Neural crest cell (in vitro differentiated cells): ENCODE results near the gene PHLDA2. TPM values are rescaled to one million over a fixed set of nuclear protein-coding genes. Genes with fewer than 3 reads are reported as not detected.
A peak's percentile ranks its signal among the peaks of the same experiment; 100 is the strongest.

Source experiments
- DNase-seq: peaks from one replicate; pipeline ENCODE4 v3.0.0; 2021; ENCODE audit warnings: low read depth, mixed read lengths, low spot score
- H3K27ac Mint-ChIP-seq: one replicate; pipeline ENCODE4 v1.8.0; 2021; ENCODE audit warnings: mild to moderate bottlenecking, mixed read lengths; ENCODE audit not compliant: unreplicated experiment
- H3K27me3 Mint-ChIP-seq: 2 replicates; pipeline ENCODE4 v1.8.0; 2021; ENCODE audit warnings: low read depth, mild to moderate bottlenecking, mixed read lengths
- H3K36me3 Mint-ChIP-seq: 2 replicates; pipeline ENCODE4 v1.8.0; 2021; ENCODE audit warnings: low read depth, mild to moderate bottlenecking, mixed read lengths
- H3K4me1 Mint-ChIP-seq: 2 replicates; pipeline ENCODE4 v1.8.0; 2021; ENCODE audit warnings: mixed read lengths
- H3K4me3 Mint-ChIP-seq: one replicate; pipeline ENCODE4 v1.8.0; 2021; ENCODE audit warnings: mild to moderate bottlenecking, mixed read lengths
- H3K9me3 Mint-ChIP-seq: 2 replicates; pipeline ENCODE4 v1.8.0; 2021; ENCODE audit warnings: mixed read lengths
- total RNA-seq: library from RNA; stranded (reverse); gene quantifications from 2 replicates; pipeline ENCODE4 v1.2.1, GENCODE V29; 2021
- TF ChIP-seq, protein P1 (sequence below): fragments of 200-600 bp; sonication (generic); conservative IDR thresholded peaks from 2 replicates; pipeline ENCODE4 v1.5.0; 2021; ENCODE audit warnings: antibody characterized with exemption, mild to moderate bottlenecking

PHLDA2 gene
- total RNA-seq, 1 donor from 2014 or later = 1.1 TPM

DNA sequence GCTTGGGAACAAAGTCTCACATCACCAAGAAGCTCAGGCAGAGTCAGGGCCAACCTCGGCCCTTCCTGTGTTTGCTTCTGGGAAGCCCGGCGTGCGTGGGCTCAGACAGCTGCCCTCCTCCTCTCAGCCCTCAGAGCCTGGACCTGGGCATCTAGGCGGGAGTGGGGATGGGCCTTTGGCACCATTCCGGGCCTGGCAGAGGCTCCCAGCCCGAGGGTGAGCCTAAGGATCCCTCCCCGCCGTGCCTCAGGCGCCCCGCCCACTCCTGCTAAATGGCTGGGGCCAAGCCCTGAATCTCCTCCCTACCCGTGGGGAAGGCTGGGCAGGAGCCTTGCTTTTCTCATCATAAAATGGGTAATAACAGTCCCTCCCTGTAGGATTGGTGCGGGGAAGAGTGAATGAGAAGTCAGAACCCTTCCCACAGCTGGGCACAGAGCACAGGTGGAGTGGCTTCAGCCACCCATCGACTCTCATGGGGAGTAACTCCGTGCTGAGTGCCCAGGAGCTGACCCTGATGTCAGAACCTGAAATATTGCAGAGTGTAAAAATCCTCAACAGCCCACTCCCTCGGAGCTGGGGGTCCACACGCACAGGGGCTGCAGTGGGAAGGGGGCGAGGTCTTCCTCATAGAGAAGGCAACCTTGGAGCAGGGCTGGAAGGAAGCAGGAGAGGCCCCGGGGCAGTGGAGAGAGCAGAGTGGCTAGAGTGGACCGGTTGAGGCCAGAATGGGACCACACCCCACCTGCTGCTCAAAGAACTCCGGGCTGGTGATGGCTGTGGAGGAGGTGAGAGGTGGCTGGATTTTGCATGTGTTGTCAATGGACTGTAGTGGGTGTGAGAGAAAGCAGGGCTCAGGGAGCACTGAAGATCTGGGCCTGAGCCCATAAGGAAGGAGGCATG is 24.8 kb downstream of the PHLDA2 start:
- Mint-ChIP-seq H3K27ac (no peak overlapping the region), H3K4me3 (peak overlapping the region; percentile 71), H3K27me3 (no peaks in the 10 kb centered on the region), H3K9me3 (peaks cover 6% of the 10 kb centered on the region), H3K36me3 (no peaks in the 10 kb centered on the region), H3K4me1 (peaks cover 19% of the 10 kb centered on the region)
- no peak for DNase-seq
- TF ChIP-seq, protein P1, sequence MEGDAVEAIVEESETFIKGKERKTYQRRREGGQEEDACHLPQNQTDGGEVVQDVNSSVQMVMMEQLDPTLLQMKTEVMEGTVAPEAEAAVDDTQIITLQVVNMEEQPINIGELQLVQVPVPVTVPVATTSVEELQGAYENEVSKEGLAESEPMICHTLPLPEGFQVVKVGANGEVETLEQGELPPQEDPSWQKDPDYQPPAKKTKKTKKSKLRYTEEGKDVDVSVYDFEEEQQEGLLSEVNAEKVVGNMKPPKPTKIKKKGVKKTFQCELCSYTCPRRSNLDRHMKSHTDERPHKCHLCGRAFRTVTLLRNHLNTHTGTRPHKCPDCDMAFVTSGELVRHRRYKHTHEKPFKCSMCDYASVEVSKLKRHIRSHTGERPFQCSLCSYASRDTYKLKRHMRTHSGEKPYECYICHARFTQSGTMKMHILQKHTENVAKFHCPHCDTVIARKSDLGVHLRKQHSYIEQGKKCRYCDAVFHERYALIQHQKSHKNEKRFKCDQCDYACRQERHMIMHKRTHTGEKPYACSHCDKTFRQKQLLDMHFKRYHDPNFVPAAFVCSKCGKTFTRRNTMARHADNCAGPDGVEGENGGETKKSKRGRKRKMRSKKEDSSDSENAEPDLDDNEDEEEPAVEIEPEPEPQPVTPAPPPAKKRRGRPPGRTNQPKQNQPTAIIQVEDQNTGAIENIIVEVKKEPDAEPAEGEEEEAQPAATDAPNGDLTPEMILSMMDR = no peak

DNA sequence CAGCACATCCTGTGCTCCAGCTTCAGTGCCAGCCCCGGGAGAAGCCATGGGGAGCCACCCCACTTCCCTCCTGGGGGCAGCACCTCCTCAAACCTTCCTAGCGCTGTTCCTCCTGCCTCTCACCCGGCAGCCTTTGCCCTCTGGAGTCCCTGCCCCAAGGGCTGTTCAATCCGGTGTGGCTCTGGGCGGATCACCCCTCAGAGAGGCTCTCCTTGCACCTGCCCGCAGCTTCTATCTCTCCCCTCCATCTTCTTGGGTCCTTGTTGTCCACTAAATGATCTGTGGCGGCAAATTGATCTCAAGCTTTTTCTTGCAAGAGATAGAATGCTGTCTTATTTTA is 25.6 kb downstream of the PHLDA2 start:
- Mint-ChIP-seq H3K36me3 (no peaks in the 10 kb centered on the region), H3K27me3 (no peaks in the 10 kb centered on the region), H3K27ac (no peak overlapping the region)

DNA sequence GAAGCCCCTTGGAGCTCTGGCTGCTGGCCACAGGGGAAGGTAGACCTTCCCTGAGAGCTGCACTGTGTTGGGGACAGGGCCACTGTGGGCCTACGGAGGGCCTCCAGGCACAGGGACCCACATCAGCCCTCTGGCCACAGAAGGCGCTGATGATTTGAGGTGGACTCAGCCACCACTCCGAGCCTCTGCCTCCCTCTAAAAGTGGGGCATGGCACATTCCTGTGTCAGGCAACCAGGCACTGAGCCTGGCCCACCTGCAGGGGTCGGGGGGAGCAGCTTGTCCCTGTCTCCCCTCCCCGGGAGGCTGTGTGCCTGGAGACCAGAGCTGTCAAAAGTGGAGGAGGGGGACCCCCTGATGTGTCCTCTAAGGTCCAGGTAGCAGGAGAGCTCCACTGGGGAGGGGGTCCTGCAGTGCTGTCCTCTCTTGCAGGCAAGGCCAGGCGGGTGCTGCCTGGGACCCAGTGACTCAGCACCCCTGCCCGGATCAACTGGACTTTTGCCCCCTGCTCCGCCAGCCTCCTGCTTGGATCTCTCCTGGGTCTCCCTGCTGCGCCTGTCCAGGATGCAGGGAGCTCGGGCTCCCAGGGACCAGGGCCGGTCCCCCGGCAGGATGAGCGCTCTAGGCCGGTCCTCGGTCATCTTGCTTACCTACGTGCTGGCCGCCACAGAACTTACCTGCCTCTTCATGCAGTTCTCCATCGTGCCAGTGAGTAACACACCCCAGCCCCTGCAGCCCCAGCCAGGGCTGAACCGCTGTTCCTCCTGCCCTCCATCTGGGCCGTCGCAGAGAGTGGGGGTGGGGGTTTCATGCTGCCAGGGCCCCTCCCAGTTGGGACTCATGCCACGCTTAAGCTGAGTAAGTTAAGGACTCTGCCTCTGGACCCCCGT is 26.2 kb downstream of the PHLDA2 start:
- Mint-ChIP-seq H3K9me3 (peaks cover 6% of the 10 kb centered on the region), H3K4me3 (peak overlapping the region; percentile 71), H3K27me3 (no peaks in the 10 kb centered on the region), H3K27ac (no peak overlapping the region), H3K36me3 (no peaks in the 10 kb centered on the region), H3K4me1 (peaks cover 33% of the 10 kb centered on the region)
- TF ChIP-seq, protein P1 = no peak
- no peak for DNase-seq

More for the DNA sequence above, 25.6 kb downstream of the PHLDA2 start:
- H3K9me3 Mint-ChIP-seq = peaks cover 6% of the 10 kb centered on the region
- TF ChIP-seq, protein P1 = no peak
- no peak for DNase-seq
- H3K4me1 Mint-ChIP-seq = peaks cover 26% of the 10 kb centered on the region
- H3K4me3 Mint-ChIP-seq = peak overlapping the region; percentile 71

DNA sequence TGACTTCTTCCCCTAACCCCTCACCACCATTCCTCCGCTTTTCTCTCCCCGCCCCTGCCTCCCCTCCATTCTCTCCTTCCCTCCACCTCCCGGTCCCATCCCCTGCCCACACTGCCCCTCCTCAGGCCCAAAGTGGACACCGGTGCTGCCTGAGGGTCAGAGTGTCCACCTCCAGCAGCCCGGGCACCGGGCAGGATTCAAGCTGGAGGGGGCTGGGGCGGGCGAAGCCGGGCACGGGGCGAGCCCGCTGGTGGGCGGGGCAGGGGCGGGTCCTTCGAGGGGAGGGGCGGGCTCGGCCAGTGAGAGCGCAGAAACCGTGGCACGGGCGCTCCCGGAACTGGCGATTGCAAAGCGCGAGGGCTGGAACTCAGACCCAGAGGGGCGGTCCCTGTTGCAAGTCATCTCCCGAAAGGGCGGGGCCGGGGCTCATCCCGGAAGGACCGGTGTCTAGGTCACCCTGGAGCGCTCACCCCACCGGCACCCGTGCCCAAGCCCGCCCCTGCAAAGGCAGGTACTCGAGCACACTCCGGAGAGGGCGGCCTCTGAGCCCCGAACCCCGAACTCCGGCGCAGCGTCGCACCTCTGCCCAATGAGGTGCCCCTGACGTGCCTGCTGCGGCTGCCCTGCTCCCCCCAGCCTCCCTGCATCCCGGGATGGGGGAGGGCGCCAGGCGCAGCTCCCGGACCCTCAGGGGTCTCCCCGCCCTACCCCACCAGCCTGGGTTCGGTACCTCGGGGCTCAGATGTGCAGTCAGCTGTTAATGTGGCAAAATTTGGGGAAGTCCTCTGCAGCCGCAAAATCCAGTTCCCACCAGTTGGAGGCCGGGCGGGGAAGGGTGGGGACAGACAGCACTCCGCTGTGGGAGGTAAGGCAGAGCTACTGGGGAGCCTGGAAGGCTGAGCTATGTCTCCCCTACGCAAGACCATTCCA is 27.1 kb downstream of the PHLDA2 start:
- H3K36me3 Mint-ChIP-seq = no peaks in the 10 kb centered on the region

More for the DNA sequence above, 27.1 kb downstream of the PHLDA2 start:
- TF ChIP-seq, protein P1 = no peak
- Mint-ChIP-seq H3K9me3 (peaks cover 6% of the 10 kb centered on the region), H3K27me3 (no peaks in the 10 kb centered on the region), H3K4me1 (peaks cover 37% of the 10 kb centered on the region), H3K27ac (peak overlapping the region; percentile 27), H3K4me3 (peak overlapping the region; percentile 77)
- DNase-seq = peak; percentile 76
